Gastroesophageal sphincter (tissue), 4 donors: ENCODE measurements around the gene CCDC83. TPM values are rescaled to one million over a fixed set of nuclear protein-coding genes. Genes with fewer than 3 reads are reported as not detected.

ENCODE experiments used
- ATAC-seq: fragments of 150-250 bp; one replicate; pipeline ENCODE4 v1.9.1; 2016; ENCODE audit warnings: mild to moderate bottlenecking, moderate library complexity
- H3K27ac ChIP-seq, 4 donors: fragments of 200-600 bp; sonication (generic) in 3 of 4; 1 replicate in 3 of 4; 2 replicates in 1 of 4; pipeline ENCODE4 v1.5.1; 2016 to 2019
- H3K27me3 ChIP-seq: fragments of 200-600 bp; sonication (generic); one replicate; pipeline ENCODE4 v1.5.1; 2019
- H3K36me3 ChIP-seq, 2 donors: fragments of 200-600 bp; sonication (generic); one replicate each; pipeline ENCODE4 v1.5.1; 2019; ENCODE audit warnings: control low read depth in 1 of 2
- H3K4me1 ChIP-seq, 3 donors: fragments of 200-600 bp; sonication (generic); 1 replicate in 2 of 3; 2 replicates in 1 of 3; pipeline ENCODE4 v1.5.1; 2016 to 2019; ENCODE audit warnings: control low read depth in 2 of 3
- H3K4me3 ChIP-seq, 2 donors: fragments of 200-600 bp; sonication (generic); one replicate each; pipeline ENCODE4 v1.5.1; 2019; ENCODE audit warnings: mild to moderate bottlenecking in 1 of 2, moderate library complexity in 1 of 2
- H3K9me3 ChIP-seq, 3 donors: fragments of 200-600 bp; sonication (generic); one replicate each; pipeline ENCODE4 v1.5.1; 2017 to 2019; ENCODE audit warnings: control low read depth in 2 of 3
- EP300 ChIP-seq: sonication (generic); formaldehyde crosslinking; IDR thresholded peaks from one replicate; pipeline ENCODE4 v1.6.1; 2017; ENCODE audit warnings: antibody characterized with exemption, mild to moderate bottlenecking
- POLR2A ChIP-seq, 2 donors: fragments of 450-650 bp; IDR thresholded peaks; one replicate each; pipeline ENCODE4 v1.6.1; 2017; ENCODE audit warnings: antibody characterized with exemption in 2 of 2, mild to moderate bottlenecking in 2 of 2, moderate library complexity in 1 of 2
- POLR2AphosphoS5 ChIP-seq: sonication (generic); formaldehyde crosslinking; IDR thresholded peaks from one replicate; pipeline ENCODE4 v1.6.1; 2017; ENCODE audit warnings: antibody characterized with exemption
- WGBS, 2 donors: methylation state at CpG; one replicate each; pipeline ENCODE4 v1.1.5; 2018; ENCODE audit warnings: low coverage in 1 of 2; 5-methylcytosine and 5-hydroxymethylcytosine counted together
- total RNA-seq, 4 donors: library from RNA; depleted of rRNA; stranded (reverse); fragments of >200 nt; gene quantifications; one replicate each; pipeline ENCODE4 v1.1.0, GENCODE V29; 2016
- TF ChIP-seq, protein P1 (sequence below), 4 experiments: fragments of 200-600 bp in 2 of 4; fragments of 450-650 bp in 2 of 4; sonication (generic) in 1 of 4; IDR thresholded peaks; one replicate each; pipeline ENCODE4 v1.5.1; 2017 to 2019; ENCODE audit warnings: antibody characterized with exemption in 4 of 4, mild to moderate bottlenecking in 2 of 4, moderate library complexity in 2 of 4

CCDC83 gene
- total RNA-seq, 4 donors from 2014 or later: not detected

- Histone ChIP-seq H3K4me3 (no peak overlapping the region), H3K27me3 (no peaks in the 10 kb centered on the region), H3K27ac (no peak overlapping the region), H3K9me3 (no peaks in the 10 kb centered on the region), H3K36me3 (no peaks in the 10 kb centered on the region), H3K4me1 (no peaks in the 10 kb centered on the region)
- 63 to 78% methylated on average over 3 to 4 of the region's 4 CpGs for WGBS, 2 donors
- ATAC-seq: no peak
- TF ChIP-seq, protein P1, sequence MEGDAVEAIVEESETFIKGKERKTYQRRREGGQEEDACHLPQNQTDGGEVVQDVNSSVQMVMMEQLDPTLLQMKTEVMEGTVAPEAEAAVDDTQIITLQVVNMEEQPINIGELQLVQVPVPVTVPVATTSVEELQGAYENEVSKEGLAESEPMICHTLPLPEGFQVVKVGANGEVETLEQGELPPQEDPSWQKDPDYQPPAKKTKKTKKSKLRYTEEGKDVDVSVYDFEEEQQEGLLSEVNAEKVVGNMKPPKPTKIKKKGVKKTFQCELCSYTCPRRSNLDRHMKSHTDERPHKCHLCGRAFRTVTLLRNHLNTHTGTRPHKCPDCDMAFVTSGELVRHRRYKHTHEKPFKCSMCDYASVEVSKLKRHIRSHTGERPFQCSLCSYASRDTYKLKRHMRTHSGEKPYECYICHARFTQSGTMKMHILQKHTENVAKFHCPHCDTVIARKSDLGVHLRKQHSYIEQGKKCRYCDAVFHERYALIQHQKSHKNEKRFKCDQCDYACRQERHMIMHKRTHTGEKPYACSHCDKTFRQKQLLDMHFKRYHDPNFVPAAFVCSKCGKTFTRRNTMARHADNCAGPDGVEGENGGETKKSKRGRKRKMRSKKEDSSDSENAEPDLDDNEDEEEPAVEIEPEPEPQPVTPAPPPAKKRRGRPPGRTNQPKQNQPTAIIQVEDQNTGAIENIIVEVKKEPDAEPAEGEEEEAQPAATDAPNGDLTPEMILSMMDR (IDR thresholded peaks at IDR 0.05): no peak
- no peak for TF ChIP-seq POLR2A (IDR thresholded peaks at IDR 0.05)
- TF ChIP-seq EP300: no peak
- no peak for TF ChIP-seq POLR2AphosphoS5
These were observed 29.4 kb downstream of the CCDC83 start for GRCh38 chr11:85884581-85885021.

- H3K4me1 ChIP-seq: no peaks in the 10 kb centered on the region
- no peak overlapping the region for H3K27ac ChIP-seq
- 62 to 63% methylated on average over 5 to 7 of the region's 7 CpGs for WGBS, 2 donors
- no peak for ATAC-seq
- H3K4me3 ChIP-seq: no peak overlapping the region
- no peaks in the 10 kb centered on the region for H3K36me3 ChIP-seq
- no peaks in the 10 kb centered on the region for H3K27me3 ChIP-seq
- no peaks in the 10 kb centered on the region for H3K9me3 ChIP-seq
- TF ChIP-seq POLR2AphosphoS5: no peak
- TF ChIP-seq, protein P1 (IDR thresholded peaks at IDR 0.05): no peak
These were observed 31.2 kb downstream of the CCDC83 start for GRCh38 chr11:85886089-85887056.

GRCh38 chr11:85889108-85889507 is 33.9 kb downstream of the CCDC83 start:
- Histone ChIP-seq H3K4me1 (no peaks in the 10 kb centered on the region), H3K36me3 (no peaks in the 10 kb centered on the region), H3K4me3 (no peak overlapping the region), H3K27ac (no peak overlapping the region), H3K27me3 (no peaks in the 10 kb centered on the region), H3K9me3 (no peaks in the 10 kb centered on the region)
- ATAC-seq: no peak
- no peak for TF ChIP-seq EP300
- 90 to 94% methylated on average over 4 to 5 of the region's 5 CpGs for WGBS, 2 donors

DNA sequence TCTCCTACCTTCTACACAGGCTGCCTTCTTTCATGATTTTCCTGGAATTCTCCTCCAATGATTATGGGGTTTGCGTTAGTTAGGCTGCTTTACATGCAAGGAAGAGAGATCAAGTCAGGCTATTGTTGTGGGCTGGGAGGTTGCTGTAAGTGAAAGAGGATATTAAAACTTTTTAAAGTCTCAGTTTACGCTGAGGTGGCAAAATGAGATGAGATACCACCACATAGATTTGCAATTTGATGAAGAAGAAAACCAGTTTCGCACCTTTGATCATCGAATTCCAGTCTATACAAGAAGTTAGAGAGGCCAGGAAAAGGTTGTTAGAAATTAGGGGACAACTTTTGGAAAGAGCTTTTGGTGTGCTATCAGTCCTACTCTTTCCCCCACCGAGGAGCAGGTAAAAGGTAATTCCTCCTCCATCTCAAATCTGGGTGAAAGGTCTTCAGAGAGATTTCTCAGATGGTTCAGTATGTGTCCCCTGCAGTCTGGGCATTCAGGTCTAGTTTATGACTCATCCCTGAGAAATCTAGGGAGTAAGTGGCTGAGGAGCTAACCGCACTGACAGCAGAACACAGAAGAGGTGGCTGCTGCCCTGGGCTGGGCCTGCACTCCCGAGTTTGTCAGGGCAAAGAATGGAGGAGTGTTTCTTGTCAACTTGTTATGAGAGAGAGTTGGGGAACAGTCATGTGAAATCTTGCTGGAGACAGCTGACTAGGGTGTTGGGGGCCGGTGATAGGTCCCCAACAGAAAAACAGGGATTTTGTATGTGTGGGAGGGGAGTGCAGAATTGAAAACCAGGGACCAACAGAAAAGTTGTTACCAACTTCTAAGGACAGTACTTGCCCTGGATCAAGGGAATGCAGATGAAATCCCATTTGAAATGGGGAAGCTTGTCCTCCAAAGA is 34.7 kb downstream of the CCDC83 start:
- no peak overlapping the region for H3K27ac ChIP-seq
- H3K9me3 ChIP-seq: no peaks in the 10 kb centered on the region
- TF ChIP-seq EP300 (no peak), POLR2A (IDR thresholded peaks at IDR 0.05) (no peak), POLR2AphosphoS5 (no peak)
- TF ChIP-seq, protein P1 (IDR thresholded peaks at IDR 0.05): no peak
- no peaks in the 10 kb centered on the region for H3K27me3 ChIP-seq
- H3K4me3 ChIP-seq: no peak overlapping the region
- no peaks in the 10 kb centered on the region for H3K36me3 ChIP-seq
- ATAC-seq: no peak
- no peaks in the 10 kb centered on the region for H3K4me1 ChIP-seq
- 82 to 84% methylated on average over 4 to 8 of the region's 8 CpGs for WGBS, 2 donors

GRCh38 chr11:85893395-85893794 is 38.2 kb downstream of the CCDC83 start:
- TF ChIP-seq POLR2AphosphoS5 (no peak), POLR2A (IDR thresholded peaks at IDR 0.05) (no peak), EP300 (no peak)
- TF ChIP-seq, protein P1 (IDR thresholded peaks at IDR 0.05): no peak
- no peak overlapping the region for H3K27ac ChIP-seq
- no peaks in the 10 kb centered on the region for H3K9me3 ChIP-seq
- no peak for ATAC-seq
- H3K4me3 ChIP-seq: no peak overlapping the region
- WGBS, 2 donors: 40 to 60% methylated on average over 1 to 2 of the region's 6 CpGs
- no peaks in the 10 kb centered on the region for H3K27me3 ChIP-seq
- no peaks in the 10 kb centered on the region for H3K4me1 ChIP-seq
- H3K36me3 ChIP-seq: no peaks in the 10 kb centered on the region
